Measurements from ENCODE around the gene SLC48A1. TPM values are rescaled to one million over a fixed set of nuclear protein-coding genes. Genes with fewer than 3 reads are reported as not detected.

SLC48A1 gene
- total and polyA plus RNA-seq, 10 of the 15 experiments (the other 5 are each of a cell fraction or from before 2014, with no cell fraction given): 1.1 to 4.9 (median 1.9) TPM

GRCh38 chr12:47777151-47777550 lies 4.1 kb downstream of the SLC48A1 start:
- ATAC-seq: no peak
- H2AFZ ChIP-seq (ENCODE audit: control insufficient read depth, low read depth, low read length): no peak overlapping the region
- H3K4me2 ChIP-seq (ENCODE audit: control insufficient read depth, insufficient read depth): no peak overlapping the region
- no peaks in the 10 kb centered on the region for H4K20me1 ChIP-seq (ENCODE audit: control insufficient read depth, insufficient read depth)
- H3K36me3 ChIP-seq (ENCODE audit: control insufficient read depth in 2 of 2, insufficient read depth in 2 of 2, low read length in 1 of 2): no peaks in the 10 kb centered on the region
- H3K79me2 ChIP-seq (ENCODE audit: control insufficient read depth, insufficient read depth, low read length): no peaks in the 10 kb centered on the region
- ChIA-PET RAD21 (ENCODE audit: unreplicated experiment) (interaction anchor here (0.7 to 9.0 kb wide), 11 partner anchors 10 to 183 kb away, joined by 3 to 120 read pairs (median 5); partner anchors contain the start of gene RAPGEF3), SMC1A (ENCODE audit: uncharacterized antibody, unreplicated experiment) (interaction anchor here (0.8 to 11.3 kb wide), 11 partner anchors 9 to 69 kb away, joined by 3 to 139 read pairs (median 4); partner anchors contain the start of gene RAPGEF3), CTCF (interaction anchor here (0.7 to 19.3 kb wide), 16 partner anchors 9 to 125 kb away, joined by 3 to 814 read pairs (median 4); partner anchors contain the start of gene RAPGEF3), POLR2A (interaction anchor here (1.2 kb wide), 1 partner anchor 56 kb away, joined by 4 read pairs; no protein-coding TSS in a partner anchor)
- BruUV-seq (replicated peaks): no TSS peak
- no peak overlapping the region for H3K4me3 ChIP-seq
- H3K27ac ChIP-seq (ENCODE audit: control insufficient read depth, insufficient read depth): no peak overlapping the region
- FAIRE-seq: no peak
- H3K9me3 ChIP-seq (replicated peaks; ENCODE audit: control insufficient read depth, insufficient read depth, low read length): no peaks in the 10 kb centered on the region
- intact Hi-C loops (cut with micrococcal nuclease; ENCODE audit: unreplicated experiment): loop anchor here (5.0 to 10.0 kb wide), 2 partner anchors 60 to 742 kb away; no protein-coding TSS in a partner anchor
- peaks cover 17% of the 10 kb centered on the region; the same call in 1 of the 2 replicates for H3K4me1 ChIP-seq (ENCODE audit: control insufficient read depth, insufficient read depth, low read length)
- WGBS (ENCODE audit: insufficient coverage, insufficient replicate concordance, low lambda C conversion rate, missing lambda C conversion rate): 14% methylated on average over 1 of the region's 1 CpG
- in situ Hi-C loops (cut with MboI): loop anchor here (5.0 kb wide), 2 partner anchors 65 to 125 kb away; no protein-coding TSS in a partner anchor
- H3K27me3 ChIP-seq (replicated peaks in 1 of 2; ENCODE audit: control insufficient read depth in 2 of 2, insufficient read depth in 2 of 2, low read length in 1 of 2): no peaks in the 10 kb centered on the region
- no peak for DNase-seq (ENCODE audit: low read depth, low spot score)
- no peak overlapping the region for H3K9ac ChIP-seq (ENCODE audit: control insufficient read depth, insufficient read depth, low read length)
- TF ChIP-seq CREM (IDR thresholded peaks at IDR 0.05; ENCODE audit: low read depth) (no peak), EP300 (IDR thresholded peaks at IDR 0.05; ENCODE audit: borderline replicate concordance in 1 of 2, control insufficient read depth in 1 of 2, low read depth in 2 of 2, low read length in 2 of 2) (no peak), ZNF207 (IDR thresholded peaks at IDR 0.05; ENCODE audit: borderline replicate concordance) (no peak), NKRF (conservative IDR thresholded peaks at IDR 0.05) (no peak), SMARCA5 (IDR thresholded peaks at IDR 0.05) (no peak), BCL3 (IDR thresholded peaks at IDR 0.05; ENCODE audit: borderline replicate concordance, insufficient read depth, low read depth, low read length, poor library complexity, severe bottlenecking) (no peak), SRF (IDR thresholded peaks at IDR 0.05; ENCODE audit: low read depth in 2 of 2, low read length in 2 of 2) (no peak), E4F1 (IDR thresholded peaks at IDR 0.05; ENCODE audit: borderline replicate concordance, partially characterized antibody) (no peak), E2F4 (IDR thresholded peaks at IDR 0.05; ENCODE audit: low read depth, low read length) (no peak), ETV6 (conservative IDR thresholded peaks at IDR 0.05 in 1 of 2, IDR thresholded peaks at IDR 0.05 in 1 of 2; ENCODE audit: borderline replicate concordance in 1 of 2, low read depth in 1 of 2) (no peak), ZNF217 (IDR thresholded peaks at IDR 0.05) (no peak), STAT1 (conservative IDR thresholded peaks at IDR 0.05) (no peak), ATF2 (IDR thresholded peaks at IDR 0.05; ENCODE audit: low read length) (no peak)
